GM19397 (cell line): ENCODE data around the gene TBC1D5.
"Not testable (repeated sequence)": the region's sequence is repeated elsewhere in the genome, so short reads cannot be mapped to it uniquely, and the experiment has no call there.

Experiments used
- ATAC-seq: cut with Tn5 transposase; IDR thresholded peaks from one replicate; pipeline ENCODE4 v1.9.1; 2021; ENCODE audit warnings: mild to moderate bottlenecking, moderate library complexity; ENCODE audit not compliant: unreplicated experiment

The TBC1D5 gene

DNA sequence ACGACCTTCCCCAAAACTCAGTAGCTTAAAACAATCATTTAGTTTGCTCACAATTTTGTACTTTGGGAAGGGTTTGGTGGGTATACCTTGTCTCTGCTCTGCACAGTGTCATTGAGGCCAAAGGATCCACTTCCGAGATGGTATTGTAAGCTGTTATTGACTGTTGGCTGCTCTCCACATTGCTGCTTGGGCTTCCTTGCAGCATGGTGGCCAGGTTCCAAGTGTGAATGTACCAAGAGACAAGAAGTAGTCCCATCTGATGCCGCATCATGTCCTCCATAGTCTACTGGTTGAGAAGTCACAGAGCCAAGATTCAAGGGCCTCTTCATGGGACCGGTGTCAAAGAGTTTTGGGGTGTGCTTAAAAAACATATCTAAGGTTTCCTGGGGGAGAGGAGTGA lies 589.2 kb downstream of the TBC1D5 start:
- no peak for ATAC-seq

GRCh38 chr3:17151598-17152373 lies 590.6 kb downstream of the TBC1D5 start:
- peak; percentile 97 for ATAC-seq

- no peak for ATAC-seq
Measured at GRCh38 chr3:17149076-17149475, 593.4 kb downstream of the TBC1D5 start.

- no peak for ATAC-seq
Measured at GRCh38 chr3:17144665-17144993, 597.8 kb downstream of the TBC1D5 start.

DNA sequence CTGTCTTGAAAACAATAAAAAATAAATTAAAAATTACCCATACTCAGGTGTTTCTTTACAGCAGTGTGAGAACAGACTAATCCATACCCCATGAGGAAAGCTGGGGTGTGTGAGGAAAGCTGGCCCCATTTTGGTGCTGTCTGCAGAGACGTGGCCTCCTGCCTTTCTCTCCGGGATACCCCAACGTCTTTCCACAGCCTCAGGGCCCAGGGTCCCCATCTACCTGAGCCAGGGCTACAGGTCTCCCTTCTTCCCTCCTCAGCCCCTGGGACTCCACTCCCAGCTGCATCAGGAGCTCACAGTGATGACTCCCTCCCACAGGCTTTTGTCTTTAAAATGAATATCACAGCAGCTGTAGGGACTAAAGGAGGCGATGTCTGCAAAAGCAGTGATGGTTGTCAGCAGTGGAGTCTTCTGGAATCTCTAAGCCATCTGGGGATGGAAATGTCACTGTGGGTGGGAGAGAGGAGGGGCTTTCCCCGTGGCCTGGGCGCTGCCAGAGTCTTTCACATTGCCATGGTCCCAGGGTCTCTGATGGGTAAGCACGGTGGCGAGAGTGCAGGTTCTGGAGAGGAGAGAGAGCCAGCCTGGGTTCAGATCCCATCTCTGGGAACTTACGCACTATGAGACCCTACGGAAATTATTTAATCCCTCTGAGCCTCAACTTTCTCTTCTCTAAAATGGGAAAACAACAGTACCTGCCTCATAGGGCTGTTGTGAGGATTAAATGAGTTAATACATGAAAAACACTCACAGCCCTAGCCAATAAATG lies 598.4 kb downstream of the TBC1D5 start:
- ATAC-seq: no peak

DNA sequence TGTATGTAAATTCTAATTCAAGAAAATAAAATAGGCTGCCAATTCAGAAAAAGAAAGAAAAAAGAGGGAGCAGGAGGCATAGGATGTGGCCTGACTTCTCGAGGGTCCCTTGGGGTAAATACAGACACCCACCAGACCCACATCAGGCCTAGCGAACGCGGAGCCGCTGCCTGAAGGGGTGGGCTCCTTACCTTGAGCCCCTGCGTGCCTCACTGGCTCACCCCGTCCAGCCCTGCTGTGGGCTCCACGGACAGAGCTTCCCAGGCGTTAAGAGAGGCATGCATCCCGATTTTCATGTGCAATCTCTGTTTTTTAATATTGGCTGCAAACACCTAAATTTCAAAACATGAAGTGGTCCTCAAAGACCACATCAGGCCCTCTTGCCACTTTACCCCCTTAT lies 599.9 kb downstream of the TBC1D5 start:
- ATAC-seq: no peak

DNA sequence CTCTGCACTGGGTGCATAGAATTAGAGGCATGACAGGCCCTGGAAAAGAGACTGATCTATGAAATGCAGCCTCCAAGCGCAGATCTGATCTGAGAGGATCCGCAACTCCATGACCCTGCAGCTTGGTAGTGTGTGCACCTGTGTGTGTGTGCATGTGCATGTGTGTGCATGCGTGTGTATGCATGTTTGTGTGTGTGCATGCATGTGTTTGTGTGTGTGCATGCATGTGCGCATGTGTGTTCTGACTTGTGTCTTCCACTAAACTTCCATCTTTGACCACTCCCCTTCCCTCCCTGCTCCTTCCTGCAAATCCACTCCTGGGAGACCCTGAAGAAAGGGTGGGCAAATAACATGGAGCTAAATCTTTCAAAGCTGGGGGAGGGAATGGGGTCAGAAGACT lies 600.7 kb downstream of the TBC1D5 start:
- ATAC-seq: no peak

- ATAC-seq: no peak
Measured at GRCh38 chr3:17140670-17141505, 601.5 kb downstream of the TBC1D5 start.

GRCh38 chr3:17138246-17139039 lies 604.0 kb downstream of the TBC1D5 start:
- ATAC-seq: no peak

- no peak for ATAC-seq
Measured at GRCh38 chr3:17137321-17137826, 605.1 kb downstream of the TBC1D5 start.

DNA sequence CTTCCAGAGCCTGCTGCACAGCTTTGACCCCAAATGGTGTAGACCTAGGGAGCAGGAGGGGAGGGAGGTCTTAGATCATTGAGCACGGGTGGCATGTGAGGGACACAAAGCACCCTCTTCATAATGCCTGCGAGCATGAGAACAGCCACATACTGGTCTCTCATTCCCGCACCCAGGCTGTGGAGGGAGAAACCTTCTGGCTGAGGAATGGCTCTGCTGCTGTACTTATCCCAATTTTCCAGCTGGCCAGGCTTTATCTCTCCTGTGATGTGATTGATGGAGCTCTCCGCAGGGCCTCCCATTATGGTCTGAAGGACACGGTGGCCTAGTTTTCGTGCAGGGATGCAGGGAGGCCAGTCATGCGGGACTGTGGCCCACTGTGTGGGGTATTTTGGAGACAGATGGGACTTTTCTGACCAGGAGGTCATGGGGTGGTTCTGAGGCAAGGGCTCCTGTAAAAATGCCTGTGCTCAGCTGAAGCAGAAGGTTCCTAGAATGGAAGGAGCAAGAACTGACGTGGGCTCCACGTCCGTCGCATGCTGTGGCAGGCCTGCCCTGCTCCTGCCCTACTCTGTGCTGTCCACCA lies 606.2 kb downstream of the TBC1D5 start:
- ATAC-seq: no peak

DNA sequence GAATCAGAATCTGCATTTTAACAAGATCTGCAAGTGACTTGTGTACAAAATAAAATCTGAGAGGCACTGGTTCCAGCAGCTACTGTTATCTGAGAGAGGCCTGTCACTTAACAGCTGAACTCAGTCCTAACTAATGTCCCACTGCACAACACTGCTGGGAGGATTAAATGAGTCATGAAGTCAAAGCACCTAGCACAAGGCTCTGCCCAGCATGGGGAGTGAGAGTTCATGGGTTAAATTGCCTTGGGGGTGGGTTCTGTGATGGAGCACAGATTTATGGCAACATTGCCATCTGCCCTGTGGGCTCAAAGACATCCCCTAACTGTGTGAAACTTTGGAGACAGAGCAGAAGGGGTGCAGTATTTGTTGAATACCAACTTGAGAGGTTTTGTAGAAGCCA lies 606.7 kb downstream of the TBC1D5 start:
- ATAC-seq: no peak

DNA sequence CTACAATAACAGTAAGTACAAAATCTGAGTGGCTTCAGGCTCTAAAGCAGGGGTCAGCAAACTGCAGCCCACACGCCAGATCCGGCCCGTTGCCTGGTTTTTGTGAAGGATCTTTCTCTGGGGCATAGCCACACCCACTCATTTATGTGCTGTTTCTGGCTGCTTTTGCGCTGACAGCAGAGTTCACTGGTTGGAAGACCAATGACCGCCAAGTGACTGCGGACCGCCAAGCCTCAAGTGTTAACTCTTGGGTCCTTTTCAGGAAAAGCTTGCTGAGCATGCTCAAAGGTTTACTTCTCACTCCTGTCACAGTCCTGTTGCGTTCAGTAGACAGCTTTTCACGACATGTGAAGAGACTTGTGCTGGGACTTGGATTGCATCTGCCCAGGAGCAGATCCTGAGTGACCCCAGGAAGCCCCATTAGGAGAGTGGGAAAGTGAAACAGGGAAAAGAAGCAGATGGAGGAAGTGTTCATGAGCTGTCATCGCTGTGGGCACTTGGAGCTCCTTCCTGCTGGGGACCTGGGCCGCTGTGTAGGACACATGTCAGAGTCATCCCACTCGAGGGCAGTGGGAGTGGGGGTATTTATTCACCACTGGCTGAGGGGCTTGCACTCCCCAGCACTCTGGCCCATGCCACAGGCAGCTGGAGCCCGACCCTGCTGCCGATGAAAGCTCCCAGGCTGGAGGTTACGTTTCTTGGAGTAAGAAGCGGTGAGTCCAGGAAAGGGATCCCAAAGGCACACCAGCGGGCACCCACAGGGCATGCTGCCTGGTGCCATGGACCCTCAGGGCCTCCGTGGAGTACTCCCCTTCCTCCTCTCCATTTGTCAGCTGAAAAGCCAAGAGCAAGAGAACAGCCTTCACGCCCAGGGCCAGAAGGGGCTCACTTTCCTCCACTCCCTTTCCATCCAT lies 608.5 kb downstream of the TBC1D5 start:
- no peak for ATAC-seq

GRCh38 chr3:17132286-17133115 lies 609.9 kb downstream of the TBC1D5 start:
- ATAC-seq: no peak

GRCh38 chr3:17130956-17131355 lies 611.5 kb downstream of the TBC1D5 start:
- ATAC-seq: no peak

DNA sequence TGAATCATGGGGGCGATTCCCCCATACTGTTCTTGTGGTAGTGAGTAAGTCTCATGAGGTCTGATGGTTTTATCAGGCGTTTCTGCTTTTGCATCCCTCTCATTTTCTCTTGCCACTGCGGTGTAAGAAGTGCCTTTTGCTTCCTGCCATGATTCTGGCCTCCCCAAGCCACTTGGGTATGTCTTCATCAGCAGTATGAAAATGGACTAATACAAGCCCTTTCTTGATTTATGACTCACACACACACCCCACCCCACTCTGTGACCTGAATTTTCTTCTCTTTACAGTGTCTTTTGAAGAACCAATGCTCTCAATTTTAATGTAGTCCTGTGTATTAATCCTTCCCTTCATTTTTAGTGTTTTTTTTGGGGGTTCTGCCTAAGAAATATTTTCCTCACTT lies 612.9 kb downstream of the TBC1D5 start:
- ATAC-seq: no peak

- ATAC-seq: not testable (repeated sequence)
Measured at GRCh38 chr3:17128671-17129070, 613.8 kb downstream of the TBC1D5 start.

GRCh38 chr3:17125738-17126442 lies 616.5 kb downstream of the TBC1D5 start:
- ATAC-seq: no peak
